Astrocyte (in vitro differentiated cells and primary cell): Measurements from ENCODE around the gene MADCAM1. TPM values are rescaled to one million over a fixed set of nuclear protein-coding genes. Genes with fewer than 3 reads are reported as not detected.
"Not testable (repeated sequence)": the region's sequence is repeated elsewhere in the genome, so short reads cannot be mapped to it uniquely, and the experiment has no call there.

Experiments
- DNase-seq: peaks from one replicate; pipeline ENCODE4 v3.0.0-alpha.2; 2010; ENCODE audit warnings: low read depth
- FAIRE-seq: peaks from 2 replicates; lab custom pipeline; 2011; peaks lifted over from hg19 to GRCh38; lab: Jason Lieb, UNC
- H2AFZ ChIP-seq: 2 replicates; pipeline ENCODE4 v1.6.0; 2012; ENCODE audit warnings: low read depth, low read length, inconsistent platforms
- H3K27ac ChIP-seq: 2 replicates; pipeline ENCODE4 v1.5.1; 2011; ENCODE audit warnings: low read depth, low read length, inconsistent platforms
- H3K27me3 ChIP-seq: 2 replicates; pipeline ENCODE4 v1.6.0; 2011; ENCODE audit warnings: low read length, inconsistent platforms; ENCODE audit not compliant: insufficient read depth
- H3K36me3 ChIP-seq: 2 replicates; pipeline ENCODE4 v1.5.1; 2011; ENCODE audit warnings: low read length, inconsistent platforms; ENCODE audit not compliant: insufficient read depth
- H3K4me1 ChIP-seq: 2 replicates; pipeline ENCODE4 v1.5.1; 2011; ENCODE audit warnings: low read length, inconsistent platforms; ENCODE audit not compliant: insufficient read depth
- H3K4me2 ChIP-seq: 2 replicates; pipeline ENCODE4 v1.6.0; 2012; ENCODE audit warnings: low read length, inconsistent platforms
- H3K4me3 ChIP-seq: 2 replicates; pipeline ENCODE4 v1.5.1; 2011; ENCODE audit warnings: low read depth, mild to moderate bottlenecking, low read length, inconsistent platforms; ENCODE audit not compliant: insufficient read depth
- H3K79me2 ChIP-seq: 2 replicates; pipeline ENCODE4 v1.6.0; 2012; ENCODE audit warnings: mild to moderate bottlenecking, low read length, inconsistent platforms; ENCODE audit not compliant: insufficient read depth
- H3K9ac ChIP-seq: 2 replicates; pipeline ENCODE4 v1.6.0; 2012; ENCODE audit warnings: mild to moderate bottlenecking, low read length, inconsistent platforms
- H3K9me3 ChIP-seq: 2 replicates; pipeline ENCODE4 v1.5.1; 2012; ENCODE audit warnings: low read depth, mild to moderate bottlenecking, low read length, inconsistent platforms; ENCODE audit not compliant: insufficient read depth
- H4K20me1 ChIP-seq: 2 replicates; pipeline ENCODE4 v1.6.0; 2012; ENCODE audit warnings: low read length, inconsistent platforms; ENCODE audit not compliant: insufficient read depth
- H3K27ac Mint-ChIP-seq: one replicate; pipeline ENCODE4 v1.8.0; 2021; ENCODE audit warnings: mild to moderate bottlenecking, mixed read lengths; ENCODE audit not compliant: unreplicated experiment
- H3K27me3 Mint-ChIP-seq: one replicate; pipeline ENCODE4 v1.8.0; 2021; ENCODE audit warnings: low read depth, mixed read lengths; ENCODE audit not compliant: unreplicated experiment
- H3K36me3 Mint-ChIP-seq: one replicate; pipeline ENCODE4 v1.8.0; 2021; ENCODE audit warnings: low read depth, mixed read lengths; ENCODE audit not compliant: unreplicated experiment
- H3K4me1 Mint-ChIP-seq: one replicate; pipeline ENCODE4 v1.8.0; 2021; ENCODE audit warnings: low read depth, mixed read lengths; ENCODE audit not compliant: unreplicated experiment
- H3K4me3 Mint-ChIP-seq: one replicate; pipeline ENCODE4 v1.8.0; 2021; ENCODE audit warnings: mild to moderate bottlenecking, moderate library complexity, mixed read lengths; ENCODE audit not compliant: unreplicated experiment
- H3K9me3 Mint-ChIP-seq: one replicate; pipeline ENCODE4 v1.8.0; 2021; ENCODE audit warnings: mild to moderate bottlenecking, mixed read lengths; ENCODE audit not compliant: unreplicated experiment
- CTCF ChIP-seq: IDR thresholded peaks from 2 replicates; pipeline ENCODE4 v1.5.1; 2011; ENCODE audit warnings: low read depth, mild to moderate bottlenecking, inconsistent platforms, low read length, moderate library complexity; ENCODE audit not compliant: insufficient read depth
- EZH2 ChIP-seq: IDR thresholded peaks from 2 replicates; pipeline ENCODE4 v1.6.1; 2012; ENCODE audit warnings: mild to moderate bottlenecking, low read length, inconsistent platforms; ENCODE audit not compliant: insufficient read depth
- total RNA-seq: library from RNA; stranded (reverse); gene quantifications from 2 replicates; pipeline ENCODE4 v1.2.1, GENCODE V29; 2021

Gene MADCAM1
- total RNA-seq, 1 donor from 2014 or later: 0.57 TPM

- peaks cover 5% of the 10 kb centered on the region for H3K4me1 Mint-ChIP-seq
- no peak overlapping the region for H3K4me3 Mint-ChIP-seq
- H3K9me3 Mint-ChIP-seq: peaks cover 2% of the 10 kb centered on the region
- H3K27me3 Mint-ChIP-seq: peaks cover 8% of the 10 kb centered on the region
- H2AFZ ChIP-seq: peak overlapping the region; percentile 77
- H3K9me3 ChIP-seq: peaks cover 12% of the 10 kb centered on the region
- no peak overlapping the region for H3K27ac ChIP-seq
- H3K36me3 Mint-ChIP-seq: peaks cover 4% of the 10 kb centered on the region
- peaks cover 5% of the 10 kb centered on the region for H3K4me1 ChIP-seq
- H3K27ac Mint-ChIP-seq: no peak overlapping the region
- no peaks in the 10 kb centered on the region for H3K36me3 ChIP-seq
- H3K9ac ChIP-seq: no peak overlapping the region
- H3K4me2 ChIP-seq: peak overlapping the region; percentile 63
- TF ChIP-seq CTCF: peak; percentile 26
- TF ChIP-seq EZH2: no peak
- no peak overlapping the region for H3K4me3 ChIP-seq
- FAIRE-seq (no peak), DNase-seq (no peak)
- no peaks in the 10 kb centered on the region for H4K20me1 ChIP-seq
- no peaks in the 10 kb centered on the region for H3K79me2 ChIP-seq
- H3K27me3 ChIP-seq: no peaks in the 10 kb centered on the region
Measured at GRCh38 chr19:480016-480855, 16.1 kb upstream of the MADCAM1 start.

- not testable (repeated sequence) for H3K9me3 Mint-ChIP-seq, H4K20me1 ChIP-seq, H3K36me3 Mint-ChIP-seq, DNase-seq, H2AFZ ChIP-seq, H3K9ac ChIP-seq, H3K4me2 ChIP-seq, H3K27me3 Mint-ChIP-seq, H3K4me1 Mint-ChIP-seq, H3K27ac ChIP-seq, H3K36me3 ChIP-seq, H3K4me3 Mint-ChIP-seq, H3K27ac Mint-ChIP-seq, H3K4me3 ChIP-seq, H3K79me2 ChIP-seq, FAIRE-seq, H3K27me3 ChIP-seq
- H3K9me3 ChIP-seq: peaks cover 12% of the 10 kb centered on the region
- H3K4me1 ChIP-seq: peaks cover 13% of the 10 kb centered on the region
Measured at GRCh38 chr19:481100-481499, 15.2 kb upstream of the MADCAM1 start.

GRCh38 chr19:482186-483041, 13.9 kb upstream of the MADCAM1 start:
- Histone ChIP-seq H4K20me1 (no peaks in the 10 kb centered on the region), H3K9me3 (peaks cover 12% of the 10 kb centered on the region), H3K4me2 (no peak overlapping the region), H3K9ac (no peak overlapping the region), H3K4me1 (peaks cover 14% of the 10 kb centered on the region), H3K27me3 (no peaks in the 10 kb centered on the region), H3K4me3 (no peak overlapping the region), H3K27ac (no peak overlapping the region), H3K36me3 (no peaks in the 10 kb centered on the region), H3K79me2 (no peaks in the 10 kb centered on the region), H2AFZ (no peak overlapping the region)
- no peak for TF ChIP-seq CTCF
- TF ChIP-seq EZH2: no peak
- Mint-ChIP-seq H3K9me3 (peaks cover 2% of the 10 kb centered on the region), H3K27ac (no peak overlapping the region), H3K36me3 (peaks cover 4% of the 10 kb centered on the region), H3K27me3 (peaks cover 8% of the 10 kb centered on the region), H3K4me1 (peaks cover 9% of the 10 kb centered on the region), H3K4me3 (no peak overlapping the region)
- FAIRE-seq (no peak), DNase-seq (no peak)
